ENCODE data around the gene SLC4A4.

SLC4A4 gene

DNA sequence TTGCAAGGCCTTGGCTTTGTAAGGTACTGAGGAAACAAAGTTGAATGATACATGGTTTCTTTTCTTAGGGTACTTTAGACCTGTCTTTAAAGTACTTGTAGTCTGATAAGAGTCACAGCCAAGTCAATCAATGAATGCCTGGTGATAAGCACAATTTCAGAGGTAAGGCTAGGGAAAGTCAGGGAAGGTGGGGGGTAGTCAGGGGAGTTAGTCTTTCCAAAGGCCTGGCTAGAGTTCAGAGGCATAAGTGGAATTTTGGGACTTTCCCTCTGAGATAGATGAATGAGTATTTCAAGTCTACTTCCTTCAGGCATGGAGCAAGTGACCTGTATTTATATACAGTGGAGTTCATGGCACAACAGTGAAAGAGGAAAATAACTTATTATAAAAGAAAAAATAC is 78.3 kb downstream of the SLC4A4 start:
- DNase-seq = no peak

GRCh38 chr4:71426381-71427042 is 87.7 kb downstream of the SLC4A4 start:
- DNase-seq = no peak

GRCh38 chr4:71429106-71429505 is 90.3 kb downstream of the SLC4A4 start:
- no peak for DNase-seq

GRCh38 chr4:71429962-71430361 is 91.1 kb downstream of the SLC4A4 start:
- no peak for DNase-seq

- no peak for DNase-seq
Measured at GRCh38 chr4:71430609-71431008, 91.8 kb downstream of the SLC4A4 start.

- DNase-seq = no peak
Measured at GRCh38 chr4:71440612-71441011, 101.8 kb downstream of the SLC4A4 start.

DNA sequence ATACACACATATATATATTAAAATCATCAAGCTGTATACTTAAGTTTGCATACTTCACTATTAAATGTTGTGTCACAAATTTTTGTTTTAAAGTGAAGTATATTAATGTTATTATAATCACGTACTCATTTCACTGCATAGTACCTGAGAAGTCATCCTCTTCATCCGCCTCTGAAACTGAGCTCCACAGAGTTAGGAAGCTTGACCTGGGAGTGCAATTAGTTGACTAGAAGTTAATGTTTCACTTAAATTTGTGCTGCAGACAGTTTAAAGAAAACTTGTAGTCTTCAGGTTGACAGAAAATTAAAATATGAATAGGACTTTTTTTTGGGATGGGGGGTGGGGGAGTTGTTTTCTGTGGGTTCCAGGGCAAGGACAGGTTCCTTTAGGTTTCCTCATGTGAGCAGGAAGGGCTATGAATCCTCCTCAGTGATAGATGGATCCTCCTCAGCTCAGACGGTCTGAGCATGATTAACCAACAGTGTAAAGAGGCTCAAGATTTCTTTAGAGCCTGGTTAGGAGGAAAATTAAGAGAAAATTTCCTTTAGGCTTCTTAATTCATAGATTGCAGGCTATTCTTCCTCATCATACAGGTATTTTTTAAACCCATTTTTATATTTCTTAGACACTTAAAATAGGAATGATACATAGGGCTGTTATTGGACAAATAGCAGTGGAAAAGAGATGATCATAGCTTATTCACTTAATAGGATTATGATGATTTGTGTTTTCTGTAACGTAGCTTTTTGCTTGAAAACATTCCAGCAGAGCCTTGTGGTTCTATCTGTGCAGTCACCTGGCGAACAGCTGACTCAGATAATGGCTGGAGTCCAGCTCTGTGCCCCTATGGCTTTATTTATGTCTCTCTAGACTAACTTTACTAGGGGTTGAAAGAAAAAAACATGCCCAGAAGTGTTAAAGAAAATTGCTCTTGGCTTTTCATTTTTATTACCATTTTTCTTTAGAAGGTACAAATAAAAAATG is 102.7 kb downstream of the SLC4A4 start:
- DNase-seq = no peak

- DNase-seq = no peak
Measured at GRCh38 chr4:71442336-71442735, 103.5 kb downstream of the SLC4A4 start.

GRCh38 chr4:71444395-71444794 is 105.6 kb downstream of the SLC4A4 start:
- no peak for DNase-seq

DNA sequence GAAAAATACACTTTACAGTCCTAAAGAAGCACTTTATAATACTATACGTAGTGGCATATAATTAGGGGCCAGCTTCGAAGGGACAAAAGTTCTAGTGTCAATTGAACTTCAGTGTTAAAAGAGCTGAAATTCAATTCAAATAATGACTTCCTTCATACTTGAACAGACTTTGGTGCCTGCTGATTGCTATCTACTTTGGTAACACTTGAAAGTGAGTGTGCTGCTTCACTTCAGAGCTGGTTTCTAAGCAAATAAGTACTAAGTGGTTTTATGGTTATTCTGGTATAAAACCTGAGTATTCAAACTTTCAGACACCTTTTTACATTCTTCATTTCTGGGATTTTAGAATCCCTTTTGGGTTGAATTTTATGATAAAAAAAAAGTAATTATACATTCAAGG is 107.0 kb downstream of the SLC4A4 start:
- no peak for DNase-seq

- DNase-seq = no peak
Measured at GRCh38 chr4:71446479-71447081, 107.8 kb downstream of the SLC4A4 start.

DNA sequence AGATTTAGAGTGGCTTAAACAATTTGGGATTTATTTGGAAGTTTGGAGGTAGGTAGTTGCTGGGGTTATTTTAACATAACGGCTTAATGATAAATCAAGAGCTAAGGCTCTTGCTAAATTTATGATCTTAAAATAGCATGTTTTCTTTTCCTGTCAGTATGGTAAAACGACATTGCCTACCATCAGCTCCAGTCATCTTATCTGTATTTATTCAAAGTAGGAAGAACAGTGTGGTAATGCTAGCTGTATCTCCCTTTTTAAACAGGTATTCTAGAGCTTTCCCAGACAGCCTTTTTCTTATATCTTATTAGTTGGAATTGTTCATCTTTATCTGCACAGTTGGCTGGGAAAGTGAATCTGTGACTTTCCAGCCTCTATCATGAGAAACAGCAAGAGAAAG is 110.2 kb downstream of the SLC4A4 start:
- DNase-seq = no peak

GRCh38 chr4:71449878-71450277 is 111.1 kb downstream of the SLC4A4 start:
- no peak for DNase-seq

DNA sequence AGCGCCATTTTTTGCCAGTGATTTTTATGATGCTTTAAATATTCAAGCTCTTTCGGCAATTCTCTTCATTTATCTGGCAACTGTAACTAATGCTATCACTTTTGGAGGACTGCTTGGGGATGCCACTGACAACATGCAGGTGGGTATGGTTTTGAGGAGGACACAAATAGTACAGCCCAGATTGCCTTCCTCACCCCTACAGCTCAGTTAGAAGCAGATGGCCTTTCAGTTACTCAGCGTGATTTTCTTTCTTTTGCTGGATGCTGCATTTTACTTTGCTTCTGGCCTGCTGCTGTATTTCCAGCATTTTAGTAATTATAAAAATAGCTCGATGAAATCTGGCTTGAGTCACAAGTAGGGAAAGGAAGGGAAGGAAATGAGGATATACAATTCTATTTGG is 114.7 kb downstream of the SLC4A4 start:
- no peak for DNase-seq

DNA sequence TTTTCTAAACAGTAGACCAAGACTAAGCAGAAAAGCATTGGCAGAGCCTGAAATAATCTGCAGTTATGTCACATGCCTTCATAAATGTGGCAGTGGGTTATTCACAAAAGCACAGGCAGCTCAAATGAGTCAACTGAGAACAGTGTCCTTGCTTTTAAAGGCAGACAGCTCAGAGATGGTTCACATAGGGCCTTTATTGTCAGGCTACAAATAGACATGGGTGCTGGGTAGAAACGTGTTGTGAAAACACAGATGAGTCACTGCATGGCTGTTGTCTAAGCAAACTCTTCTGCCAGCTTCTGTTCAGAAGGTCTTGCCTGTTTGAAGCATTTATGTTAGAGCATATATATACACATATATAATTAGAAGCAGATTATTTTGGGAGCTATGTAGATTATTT is 118.0 kb downstream of the SLC4A4 start:
- no peak for DNase-seq

GRCh38 chr4:71460371-71460770 is 121.6 kb downstream of the SLC4A4 start:
- DNase-seq = no peak

- no peak for DNase-seq
Measured at GRCh38 chr4:71461422-71461821, 122.6 kb downstream of the SLC4A4 start.

GRCh38 chr4:71466775-71467174 is 128.0 kb downstream of the SLC4A4 start:
- DNase-seq = no peak

GRCh38 chr4:71468116-71468710 is 129.4 kb downstream of the SLC4A4 start:
- DNase-seq = no peak

- DNase-seq = no peak
Measured at GRCh38 chr4:71469541-71469940, 130.7 kb downstream of the SLC4A4 start.

DNA sequence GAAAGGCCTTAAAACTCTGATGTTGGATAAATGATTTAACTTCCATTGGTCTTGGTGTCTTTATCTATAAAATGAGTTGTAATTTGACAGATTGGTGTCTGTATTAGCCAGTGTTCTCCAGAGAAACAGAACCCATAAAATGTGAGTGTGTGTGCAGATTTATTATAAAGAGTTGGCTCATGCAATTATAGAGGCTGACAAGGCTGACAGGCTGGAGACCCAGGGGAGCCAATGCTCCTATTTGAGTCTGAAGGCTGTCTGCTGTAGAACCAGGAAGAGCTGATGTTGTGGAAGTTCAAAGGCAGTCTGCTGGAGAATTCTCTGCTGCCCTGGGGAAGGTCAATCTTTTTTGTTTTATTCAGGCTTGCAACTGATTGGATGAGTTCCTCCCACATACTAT is 131.7 kb downstream of the SLC4A4 start:
- DNase-seq = no peak

GRCh38 chr4:71472946-71473345 is 134.1 kb downstream of the SLC4A4 start:
- DNase-seq = no peak

DNA sequence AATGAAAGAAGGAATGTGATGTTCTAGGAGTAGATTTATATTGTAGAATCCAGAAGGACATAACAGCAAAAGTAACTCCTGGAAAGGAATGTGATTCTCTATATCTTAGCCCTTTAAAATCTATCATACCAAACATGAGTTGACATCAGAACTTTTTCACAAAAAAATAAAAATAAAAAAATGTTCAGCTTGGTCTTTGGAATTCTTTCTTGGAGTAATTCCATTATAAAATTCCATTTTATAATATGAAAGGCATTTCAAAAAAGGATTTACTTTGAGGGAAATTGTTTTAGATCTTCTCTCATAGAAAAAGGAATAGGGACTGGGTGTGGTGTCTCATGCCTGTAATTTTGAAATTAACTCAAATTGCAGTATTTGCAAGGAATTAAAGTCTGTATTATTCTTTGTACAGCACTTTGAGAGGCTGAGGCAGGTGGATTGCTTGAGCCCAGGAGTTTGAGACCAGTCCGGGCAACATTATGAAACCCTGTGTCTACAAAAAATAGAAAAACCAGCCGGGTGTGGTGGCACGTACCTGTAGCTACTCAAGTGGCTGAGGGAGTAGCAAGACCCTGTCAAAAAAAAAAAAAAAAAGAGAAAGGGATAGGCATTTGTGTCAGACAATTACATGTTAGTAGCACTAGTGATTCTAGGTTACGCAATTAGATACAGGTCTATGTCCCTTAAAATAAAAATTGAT is 134.9 kb downstream of the SLC4A4 start:
- DNase-seq = no peak

Data from CD4-positive, alpha-beta T cell treated with Interleukin-12 subunit alpha and Interleukin-12 subunit beta, for 1 hour (primary cell).